ENCODE measurements around the gene GNG5. TPM values are rescaled to one million over a fixed set of nuclear protein-coding genes. Genes with fewer than 3 reads are reported as not detected.

The GNG5 gene
- 10 to 100 TPM; 58.3 to 89.2 (median 74.3) TPM for total RNA-seq

DNA sequence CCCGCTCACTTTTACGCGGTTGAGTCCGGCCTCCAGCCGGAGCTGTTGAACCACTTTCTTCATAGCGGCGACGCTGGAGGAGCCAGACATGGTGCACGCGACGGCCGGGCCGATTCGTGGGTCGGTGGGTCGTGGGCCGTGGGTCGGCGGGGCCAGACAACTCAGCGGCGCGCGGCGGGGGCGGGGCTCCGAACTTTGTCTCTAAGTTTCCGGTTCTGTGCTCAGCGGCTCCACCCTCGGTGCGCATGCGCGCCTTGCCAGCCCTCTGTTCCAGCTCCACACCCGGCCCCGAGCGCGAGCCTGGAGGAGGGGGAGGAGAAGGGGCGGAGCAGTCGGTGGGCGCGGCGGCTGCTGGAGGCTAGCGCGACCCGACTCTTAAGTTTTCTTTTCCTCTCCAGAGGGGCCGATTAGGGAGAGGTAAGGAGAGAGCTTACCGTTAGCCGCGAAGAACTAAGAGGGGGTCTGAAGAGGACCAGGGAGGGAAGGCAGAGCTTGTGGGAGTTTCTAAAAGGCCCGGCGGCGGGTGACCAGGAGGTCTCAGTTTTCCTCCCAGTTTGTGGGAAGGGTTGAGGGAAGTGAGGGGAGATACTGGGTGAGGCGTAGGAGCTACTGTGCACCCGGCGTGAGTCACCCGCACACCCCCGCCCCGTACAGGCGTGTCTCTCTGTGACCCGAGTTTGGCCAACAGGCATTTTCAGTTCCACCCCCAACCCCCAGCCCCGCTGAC is at the start of gene GNG5, which contains the start of gene SPATA1:
Gene GNG5, minus strand, starts transcription at position 580 of the 727 bp plus-strand sequence. Its CDS starts 490 bp downstream, at position 90.
Gene SPATA1, plus strand, starts transcription at position 385 of the 727 bp plus-strand sequence. CDS start 9,974 bp downstream, outside the sequence.
- ATAC-seq (ENCODE audit: low FRiP score) (peak; percentile 97), DNase-seq (ENCODE audit: low spot score) (peak; percentile 95)
- TF ChIP-seq, protein P1, sequence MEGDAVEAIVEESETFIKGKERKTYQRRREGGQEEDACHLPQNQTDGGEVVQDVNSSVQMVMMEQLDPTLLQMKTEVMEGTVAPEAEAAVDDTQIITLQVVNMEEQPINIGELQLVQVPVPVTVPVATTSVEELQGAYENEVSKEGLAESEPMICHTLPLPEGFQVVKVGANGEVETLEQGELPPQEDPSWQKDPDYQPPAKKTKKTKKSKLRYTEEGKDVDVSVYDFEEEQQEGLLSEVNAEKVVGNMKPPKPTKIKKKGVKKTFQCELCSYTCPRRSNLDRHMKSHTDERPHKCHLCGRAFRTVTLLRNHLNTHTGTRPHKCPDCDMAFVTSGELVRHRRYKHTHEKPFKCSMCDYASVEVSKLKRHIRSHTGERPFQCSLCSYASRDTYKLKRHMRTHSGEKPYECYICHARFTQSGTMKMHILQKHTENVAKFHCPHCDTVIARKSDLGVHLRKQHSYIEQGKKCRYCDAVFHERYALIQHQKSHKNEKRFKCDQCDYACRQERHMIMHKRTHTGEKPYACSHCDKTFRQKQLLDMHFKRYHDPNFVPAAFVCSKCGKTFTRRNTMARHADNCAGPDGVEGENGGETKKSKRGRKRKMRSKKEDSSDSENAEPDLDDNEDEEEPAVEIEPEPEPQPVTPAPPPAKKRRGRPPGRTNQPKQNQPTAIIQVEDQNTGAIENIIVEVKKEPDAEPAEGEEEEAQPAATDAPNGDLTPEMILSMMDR (IDR thresholded peaks at IDR 0.05), result no peak

DNA sequence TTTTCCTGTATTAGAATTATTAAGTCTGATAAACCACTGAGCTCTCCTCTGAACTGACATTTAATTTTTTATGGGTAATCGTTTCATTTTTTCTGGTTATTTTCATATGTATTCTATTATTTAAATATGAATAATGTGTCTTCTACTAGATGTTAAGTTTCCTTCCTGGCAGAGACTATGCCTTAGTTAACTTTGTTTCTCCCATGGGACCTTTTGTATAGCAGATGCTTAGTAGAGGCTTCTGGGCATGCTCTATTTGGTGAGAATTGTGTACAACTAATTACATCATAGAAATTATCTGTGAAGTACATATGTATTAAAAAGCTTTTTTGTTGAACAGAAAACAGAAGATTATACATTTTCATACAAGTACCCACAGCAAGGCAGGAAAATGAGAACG is 44.4 kb upstream of the GNG5 start:
- DNase-seq (ENCODE audit: low spot score), result no peak

DNA sequence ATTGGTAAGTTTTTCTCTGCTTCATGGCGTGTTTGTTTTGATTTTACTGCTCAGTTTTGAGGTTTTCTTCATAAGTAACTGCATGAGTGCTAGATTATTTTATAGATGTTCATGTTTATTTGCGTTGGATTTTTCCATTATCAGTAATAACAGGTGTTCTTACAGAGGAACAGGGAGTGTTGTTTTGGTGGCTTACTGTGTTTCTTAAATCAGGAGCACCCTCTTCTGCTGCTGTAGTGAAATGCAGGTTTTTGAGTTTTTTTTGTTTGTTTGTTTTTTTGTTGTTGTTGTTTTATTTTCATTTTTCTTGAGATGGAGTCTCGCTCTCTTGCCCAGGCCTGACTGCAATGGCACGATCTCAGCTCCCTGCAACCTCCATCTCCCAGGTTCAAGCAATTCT is 35.3 kb upstream of the GNG5 start:
- ATAC-seq (ENCODE audit: low FRiP score), result no peak
- TF ChIP-seq, protein P1 (IDR thresholded peaks at IDR 0.05), result no peak
- DNase-seq (ENCODE audit: low spot score), result no peak

More for the DNA sequence above, 44.4 kb upstream of the GNG5 start:
- TF ChIP-seq, protein P1 (IDR thresholded peaks at IDR 0.05), result no peak
- no peak for ATAC-seq (ENCODE audit: low FRiP score)

DNA sequence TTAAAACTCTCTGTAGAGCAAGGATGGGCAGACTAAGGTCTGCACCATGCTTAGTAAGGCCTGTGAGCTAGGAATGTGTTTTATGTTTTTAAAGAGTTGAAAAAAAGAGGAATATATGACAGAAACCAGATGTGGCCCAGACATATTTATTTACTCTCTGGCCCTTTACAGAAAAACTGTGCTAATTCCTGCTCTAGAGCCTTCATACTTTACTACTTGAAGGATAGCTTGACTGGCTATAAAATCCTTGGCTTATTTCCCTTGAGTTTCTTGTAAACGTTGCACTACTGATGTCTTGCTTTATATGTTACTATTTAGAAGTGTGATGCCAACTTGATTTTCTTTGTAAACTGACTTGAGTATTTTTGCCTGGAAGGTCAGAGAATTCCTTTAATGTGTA is 34.4 kb upstream of the GNG5 start:
- ATAC-seq (ENCODE audit: low FRiP score) (no peak), DNase-seq (ENCODE audit: low spot score) (no peak)
- TF ChIP-seq, protein P1 (IDR thresholded peaks at IDR 0.05), result no peak

DNA sequence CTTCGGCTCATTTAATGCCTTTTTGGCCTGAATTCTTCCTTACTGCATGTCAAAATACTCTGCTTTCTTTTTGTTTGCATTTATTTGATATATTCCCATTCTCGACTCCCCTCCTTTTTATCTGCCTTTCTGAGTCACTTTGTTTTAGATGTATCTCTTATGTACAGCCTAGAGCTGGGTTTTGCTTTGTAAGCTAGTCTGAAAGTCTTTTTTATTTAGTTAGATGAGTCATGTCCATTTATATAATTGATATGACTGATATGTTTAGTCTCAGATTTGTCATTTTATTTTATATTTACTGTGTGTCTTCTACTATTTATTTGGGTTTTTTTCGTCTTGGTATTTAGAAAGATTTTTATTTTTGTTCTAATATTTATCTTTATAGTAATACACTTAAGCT is 33.6 kb upstream of the GNG5 start:
- ATAC-seq (ENCODE audit: low FRiP score), result no peak
- TF ChIP-seq, protein P1 (IDR thresholded peaks at IDR 0.05), result no peak
- DNase-seq (ENCODE audit: low spot score), result no peak

DNA sequence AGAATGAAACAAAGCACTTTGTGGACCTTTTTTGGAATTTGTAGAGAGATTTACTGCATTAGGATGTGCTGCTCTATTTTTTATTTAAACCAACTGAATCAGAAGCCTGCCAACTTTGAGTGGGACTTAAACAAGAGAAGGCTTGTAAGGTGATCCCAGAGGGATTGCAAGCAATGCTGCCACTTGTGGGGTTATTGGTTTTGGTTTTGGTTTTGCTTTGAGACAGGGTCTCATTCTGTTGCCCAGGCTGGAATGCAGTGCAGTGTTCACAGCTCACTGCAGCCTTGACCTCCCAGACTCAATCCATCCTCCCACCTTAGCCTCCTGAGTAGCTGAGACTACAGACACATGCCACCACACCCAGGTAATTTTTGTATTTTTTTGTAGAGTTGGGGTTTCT is 32.2 kb upstream of the GNG5 start:
- no peak for ATAC-seq (ENCODE audit: low FRiP score)

More for the DNA sequence above, 32.2 kb upstream of the GNG5 start:
- DNase-seq (ENCODE audit: low spot score), result no peak
- TF ChIP-seq, protein P1 (IDR thresholded peaks at IDR 0.05), result no peak

Data from omental fat pad (tissue), 4 donors.